GM18505 (cell line): ENCODE measurements around the gene ADGRG6.

Experiments used
- ATAC-seq: cut with Tn5 transposase; IDR thresholded peaks from one replicate; pipeline ENCODE4 v1.9.1; 2021; ENCODE audit not compliant: unreplicated experiment
- POLR2A ChIP-seq: IDR thresholded peaks from 4 replicates; pipeline ENCODE4 v1.6.1; 2011; ENCODE audit warnings: borderline replicate concordance; ENCODE audit not compliant: insufficient read depth, insufficient read length; ENCODE audit errors: extremely low read depth

The ADGRG6 gene

DNA sequence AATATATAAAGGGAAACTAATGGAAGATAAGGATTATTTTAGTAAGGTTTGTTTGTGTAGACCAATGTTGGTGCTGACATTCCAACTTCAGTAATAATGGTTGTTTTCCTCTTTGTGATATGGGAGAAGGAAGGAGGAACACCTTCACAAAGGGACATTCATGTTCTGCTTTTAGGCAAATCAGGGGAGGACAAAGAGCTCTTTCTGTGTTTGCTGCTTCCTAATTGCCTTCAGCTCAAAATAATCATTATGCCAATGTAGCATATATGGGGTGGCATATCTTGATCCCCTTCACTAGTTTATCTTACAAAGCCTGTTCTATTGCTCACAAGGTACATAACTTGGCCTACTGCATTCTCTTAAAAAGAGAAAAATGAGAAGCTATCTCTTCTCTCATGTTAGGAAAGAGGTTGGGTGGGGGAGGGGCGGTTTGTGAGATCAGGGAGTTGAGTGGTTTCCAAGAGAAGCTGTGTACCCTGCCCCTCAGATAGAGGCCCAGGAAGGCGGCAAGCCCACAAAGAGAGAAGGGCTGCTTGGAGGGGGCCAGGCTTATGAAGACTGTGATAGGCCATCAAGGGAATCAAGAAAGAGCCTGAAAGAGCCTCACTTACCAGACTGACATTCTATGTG lies 4.7 kb upstream of the ADGRG6 start:
- TF ChIP-seq POLR2A, result no peak

DNA sequence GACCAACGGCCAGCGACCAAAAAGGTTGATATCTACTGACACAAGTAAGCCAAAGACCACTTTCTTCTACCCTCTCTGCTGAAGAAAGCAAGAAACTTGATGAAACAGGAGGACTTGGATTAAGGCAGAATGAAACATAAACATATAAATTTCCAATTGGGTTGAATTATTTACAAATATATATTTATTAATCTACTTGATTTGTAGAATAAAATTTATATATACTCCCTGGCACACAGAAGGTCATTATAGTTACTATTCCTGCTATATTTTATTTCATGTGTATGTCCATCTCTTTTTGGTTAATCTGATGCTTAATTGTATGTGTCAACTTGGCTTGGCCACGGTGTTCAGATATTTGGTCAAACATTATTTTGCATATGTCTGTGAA lies 4.2 kb upstream of the ADGRG6 start:
- TF ChIP-seq POLR2A, result no peak
- ATAC-seq, result no peak

More for the DNA sequence above, 4.7 kb upstream of the ADGRG6 start:
- ATAC-seq, result no peak

- no peak for TF ChIP-seq POLR2A
- ATAC-seq, result no peak
Observed at GRCh38 chr6:142297996-142298753, 3.6 kb upstream of the ADGRG6 start.

GRCh38 chr6:142300302-142300701 lies 1.5 kb upstream of the ADGRG6 start:
- no peak for TF ChIP-seq POLR2A
- no peak for ATAC-seq

DNA sequence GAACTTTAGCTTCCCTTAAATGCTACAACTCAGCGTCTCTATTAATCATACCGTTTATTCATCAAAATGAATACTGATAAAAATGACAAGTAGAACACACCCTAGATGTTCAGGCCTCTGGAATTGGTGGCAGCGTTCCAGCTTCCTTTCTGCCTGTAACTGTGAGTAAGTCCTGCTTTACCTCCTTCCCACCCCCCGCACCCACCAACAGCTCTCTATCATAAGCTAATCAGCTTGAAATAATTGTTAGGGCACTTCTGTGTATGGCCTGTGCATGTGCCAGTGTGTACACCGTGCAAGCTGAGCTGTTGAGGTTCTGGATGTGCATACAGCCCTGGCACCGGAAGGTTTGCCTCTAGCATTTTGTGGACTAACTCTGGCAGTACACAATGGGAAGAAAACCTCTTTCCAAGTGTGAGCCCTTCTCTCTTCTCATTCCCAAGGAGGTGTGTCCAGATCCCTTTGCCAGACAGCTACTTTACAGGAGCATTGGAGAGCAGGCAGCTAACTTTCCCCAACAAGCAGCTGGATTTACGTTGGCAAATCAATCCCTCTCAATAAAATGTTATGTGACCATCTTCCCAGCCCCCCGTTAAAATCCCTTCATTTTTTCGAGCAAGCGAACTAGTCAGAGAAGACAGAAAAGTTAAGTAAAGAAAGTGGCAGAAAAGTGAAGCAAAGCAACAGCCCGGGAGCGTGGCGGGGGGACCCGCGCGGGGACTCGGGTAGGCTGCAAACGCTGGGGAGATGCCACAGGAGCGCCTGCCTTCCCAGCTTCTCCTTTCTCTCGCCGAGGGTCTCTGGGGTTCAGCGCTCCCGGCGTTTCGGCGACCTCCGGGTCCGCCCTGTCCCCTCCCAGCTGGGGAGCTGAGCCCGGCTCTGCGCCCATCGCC lies 803 bp upstream of the ADGRG6 start:
- no peak for TF ChIP-seq POLR2A

GRCh38 chr6:142302421-142303175 lies 791 bp downstream of the ADGRG6 start:
- TF ChIP-seq POLR2A, result no peak
- no peak for ATAC-seq

More for the DNA sequence above, 803 bp upstream of the ADGRG6 start:
- peak; percentile 10 for ATAC-seq

DNA sequence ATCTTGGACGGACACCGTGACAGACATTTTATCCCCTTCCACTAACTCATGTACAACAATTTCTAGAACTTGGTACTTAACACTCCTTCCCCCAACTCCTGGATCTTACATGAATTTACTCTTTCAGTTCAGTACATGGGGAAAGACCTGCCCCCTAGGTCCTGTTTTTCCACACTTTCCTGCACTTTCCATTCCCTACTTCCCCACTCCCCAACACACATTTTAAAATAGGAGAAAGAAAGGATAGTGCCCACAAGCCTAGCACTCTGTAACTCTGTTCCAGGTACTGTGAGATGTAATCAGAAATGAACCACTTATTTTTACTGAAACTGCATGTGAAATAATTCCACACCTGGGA lies 1.3 kb downstream of the ADGRG6 start:
- no peak for ATAC-seq
- TF ChIP-seq POLR2A, result no peak

- no peak for ATAC-seq
- no peak for TF ChIP-seq POLR2A
Observed at GRCh38 chr6:142304241-142304640, 2.4 kb downstream of the ADGRG6 start.

GRCh38 chr6:142306736-142307135 lies 4.9 kb downstream of the ADGRG6 start:
- TF ChIP-seq POLR2A, result no peak

GRCh38 chr6:142307963-142308748 lies 6.3 kb downstream of the ADGRG6 start:
- TF ChIP-seq POLR2A, result no peak
- no peak for ATAC-seq

More at GRCh38 chr6:142306736-142307135, 4.9 kb downstream of the ADGRG6 start:
- no peak for ATAC-seq

DNA sequence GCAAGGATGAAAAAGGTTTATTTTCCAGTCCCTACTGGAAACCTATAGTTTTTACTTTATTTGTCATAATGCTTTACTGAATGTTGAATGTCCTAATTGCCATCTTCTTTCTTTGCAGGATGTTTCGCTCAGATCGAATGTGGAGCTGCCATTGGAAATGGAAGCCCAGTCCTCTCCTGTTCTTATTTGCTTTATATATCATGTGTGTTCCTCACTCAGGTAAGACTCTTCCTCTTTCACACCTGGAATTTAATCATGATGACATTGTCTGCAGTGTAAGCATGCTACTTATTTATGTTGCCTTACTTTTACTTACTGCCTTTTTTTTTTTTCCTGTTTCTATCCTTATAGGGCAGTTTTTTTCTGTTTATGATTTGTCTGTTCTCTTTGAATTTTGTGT lies 7.6 kb downstream of the ADGRG6 start:
- no peak for TF ChIP-seq POLR2A
- ATAC-seq, result no peak

DNA sequence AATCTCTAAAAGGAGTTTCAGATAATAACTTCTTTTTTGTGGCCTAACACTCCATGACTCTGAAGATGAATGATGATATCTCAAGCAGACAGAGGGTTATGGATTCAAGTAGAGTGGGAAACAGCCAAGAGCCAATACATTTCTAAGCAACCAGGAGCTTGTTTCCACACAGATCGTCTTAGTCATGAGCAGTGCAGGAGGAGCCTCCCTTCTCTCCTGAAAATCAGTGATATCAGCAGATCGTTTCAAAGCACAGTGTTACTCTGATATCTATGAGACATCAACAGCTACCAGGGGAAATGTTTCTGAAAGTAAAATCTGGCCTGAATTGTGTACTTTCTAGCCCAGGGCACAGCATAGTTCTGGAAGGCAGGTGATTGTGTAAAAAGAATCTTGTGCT lies 11.5 kb downstream of the ADGRG6 start:
- no peak for TF ChIP-seq POLR2A
- no peak for ATAC-seq

- TF ChIP-seq POLR2A, result no peak
- ATAC-seq, result no peak
Observed at GRCh38 chr6:142316791-142317368, 15.1 kb downstream of the ADGRG6 start.

- no peak for ATAC-seq
- no peak for TF ChIP-seq POLR2A
Observed at GRCh38 chr6:142318714-142319113, 16.9 kb downstream of the ADGRG6 start.
